EH (cell line): ENCODE data around the gene ACVR1C.

Source experiments
- DNase-seq: peaks from one replicate; pipeline ENCODE4 v3.0.0-alpha.2; 2015; ENCODE audit warnings: low read depth

ACVR1C gene

DNA sequence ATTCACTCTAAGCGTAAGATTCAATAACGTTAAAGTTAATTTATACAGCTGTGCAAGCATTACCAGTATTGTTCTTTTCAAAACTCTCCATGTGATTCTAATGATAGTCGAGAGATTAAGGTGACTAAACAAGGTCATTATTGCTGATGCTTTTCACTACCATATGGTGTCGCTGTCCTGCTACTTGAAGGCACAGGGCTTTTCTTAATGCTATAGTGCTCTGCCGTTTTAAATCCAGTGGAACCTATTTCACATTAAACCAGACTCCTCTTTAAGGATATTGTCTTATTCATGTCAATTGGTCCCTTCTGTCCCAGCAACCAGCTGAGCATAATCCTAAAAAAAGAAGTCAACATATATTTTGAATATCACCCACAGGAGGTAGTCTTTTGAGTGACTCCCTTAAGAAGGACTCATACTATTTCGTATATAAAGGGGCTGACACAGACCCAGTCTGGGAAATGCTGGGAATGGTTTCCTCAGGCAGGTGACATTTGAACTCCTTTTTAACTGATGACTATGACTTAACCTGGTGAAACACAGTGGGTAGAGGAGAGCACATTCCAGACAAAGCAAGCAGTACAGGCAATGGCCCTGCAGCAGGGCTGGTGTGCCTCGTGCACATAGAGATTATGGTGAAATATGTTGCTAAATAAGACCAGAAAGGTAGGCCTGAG lies 130.9 kb downstream of the ACVR1C start:
- peak; percentile 48 for DNase-seq

DNA sequence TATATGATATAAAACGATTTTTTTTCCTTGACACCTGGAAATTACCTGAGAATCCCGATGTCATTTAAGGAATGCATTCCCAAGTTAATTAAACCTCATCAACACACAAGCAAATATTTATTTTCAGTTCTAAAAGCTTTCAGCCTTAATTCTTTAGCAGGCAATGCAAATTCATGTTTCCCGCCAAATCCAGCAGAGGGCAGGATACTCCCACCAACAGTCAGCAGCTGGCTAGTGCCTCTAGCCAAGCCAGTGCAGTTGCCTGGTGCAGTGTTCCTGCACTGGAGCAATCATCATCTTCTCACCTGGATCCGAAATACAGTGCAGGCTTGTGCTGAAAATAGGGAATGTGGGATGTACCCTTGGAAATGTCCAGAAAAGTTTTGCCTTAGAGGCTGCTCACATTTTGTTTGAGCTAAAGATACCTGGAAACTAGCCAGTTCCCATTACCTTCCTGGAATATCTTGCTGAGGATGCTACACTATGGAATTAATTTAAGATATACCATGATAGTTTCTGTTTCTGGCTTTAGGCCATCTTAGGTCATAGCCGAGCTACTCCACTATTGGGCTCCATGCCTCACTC lies 136.4 kb downstream of the ACVR1C start:
- peak; percentile 71 for DNase-seq

DNA sequence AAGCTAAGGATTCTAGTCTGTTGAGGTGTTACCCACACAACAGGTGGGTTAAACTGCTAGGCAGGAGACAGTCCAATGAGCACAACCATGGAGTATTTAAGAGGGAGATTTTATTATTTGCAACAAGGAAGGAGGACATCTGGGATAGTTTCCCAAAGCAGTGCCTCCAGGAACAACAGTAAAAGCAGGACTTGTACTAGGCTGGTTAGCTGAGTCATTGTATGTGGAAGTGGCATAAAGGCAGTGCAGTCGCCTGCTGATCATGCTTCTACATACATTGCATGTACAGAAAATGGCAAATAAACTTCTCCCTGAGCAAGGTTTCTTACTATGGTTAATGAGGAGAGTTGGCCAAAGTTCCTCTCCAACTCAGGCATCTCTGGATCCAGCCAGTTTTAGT lies 138.7 kb downstream of the ACVR1C start:
- DNase-seq = no peak

DNA sequence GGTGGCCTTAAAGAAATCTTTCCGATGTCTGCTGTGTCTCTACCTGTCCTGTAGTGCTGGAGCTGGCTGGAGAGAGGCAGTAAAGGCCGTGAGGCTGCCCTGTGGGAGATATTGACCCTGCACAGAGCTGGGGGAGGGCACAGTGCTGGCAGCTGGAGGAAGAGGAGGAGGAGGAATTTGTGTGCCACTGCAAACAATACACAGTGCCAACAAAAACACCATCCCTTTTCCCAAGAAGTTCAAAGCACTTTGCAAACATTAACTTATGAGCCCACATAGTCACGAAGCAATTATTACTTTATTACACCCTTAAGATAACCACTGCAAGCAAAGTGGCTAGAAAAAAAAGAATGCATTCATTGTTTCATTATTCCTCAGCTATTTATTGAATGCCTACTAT lies 139.8 kb downstream of the ACVR1C start:
- DNase-seq = peak; percentile 20

DNA sequence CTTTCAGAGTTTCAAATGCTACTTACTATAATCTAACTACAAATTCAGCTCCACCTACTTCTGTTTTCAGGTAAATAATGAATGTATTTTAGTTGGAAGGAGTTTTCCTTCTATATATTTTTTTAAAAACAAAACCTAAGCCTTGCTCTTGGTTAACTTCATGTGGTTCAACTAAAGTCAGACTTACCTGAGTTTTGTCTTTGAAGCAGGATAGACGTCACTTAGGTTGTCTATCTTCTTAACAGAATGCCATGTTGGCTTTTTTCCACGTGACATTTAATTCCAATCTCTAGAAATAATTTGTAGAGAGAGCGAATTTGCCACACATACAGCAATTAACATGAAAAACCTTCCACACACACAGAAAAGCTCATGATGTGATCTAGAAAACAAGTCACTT lies 140.9 kb downstream of the ACVR1C start:
- no peak for DNase-seq

DNA sequence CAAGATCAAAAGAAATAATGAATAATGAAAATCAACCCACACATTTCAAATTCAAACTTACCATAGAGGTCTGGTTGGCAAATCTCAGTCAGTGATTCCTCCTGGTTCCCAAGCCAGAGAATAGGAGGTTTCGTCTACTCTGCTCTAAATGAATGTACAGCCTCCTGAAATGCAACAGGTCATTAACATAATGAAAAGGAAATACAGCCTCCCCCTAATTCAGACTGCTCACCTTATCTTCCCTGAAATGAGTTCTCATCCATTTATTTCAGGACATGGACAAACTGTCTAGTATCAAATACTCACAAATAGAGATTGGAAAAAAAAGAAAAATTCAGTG lies 141.4 kb downstream of the ACVR1C start:
- DNase-seq = no peak

DNA sequence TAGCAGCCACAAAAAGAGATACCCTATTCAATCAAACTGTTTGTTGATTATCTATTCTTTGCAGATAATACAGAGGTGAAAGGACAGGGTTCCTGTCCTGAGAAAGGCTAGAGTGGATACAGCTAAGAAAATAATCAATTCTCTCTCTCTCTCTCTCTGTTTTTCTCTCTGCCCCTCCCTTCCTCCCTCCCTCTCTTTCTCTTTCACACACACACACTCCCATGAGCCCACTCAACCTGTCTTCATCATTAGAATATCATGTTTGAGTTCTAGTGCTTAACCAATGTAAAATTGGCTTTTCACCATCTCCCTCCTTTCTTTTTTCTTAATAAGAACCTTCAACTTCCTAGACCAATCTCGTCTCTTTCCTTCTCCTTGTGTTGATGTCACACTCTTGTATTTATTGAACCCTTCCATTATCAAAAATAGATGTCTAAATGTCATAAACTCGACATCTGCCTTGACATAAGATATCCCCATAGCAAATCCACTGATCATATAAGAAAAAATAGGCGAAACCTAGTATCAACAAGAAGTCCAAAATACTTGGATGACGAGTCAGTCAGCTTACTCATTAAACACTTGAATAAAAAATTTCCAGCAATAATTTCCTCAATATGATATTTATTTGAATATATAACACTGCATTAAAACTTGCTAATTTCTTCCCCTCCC lies 141.9 kb downstream of the ACVR1C start:
- peak; percentile 37 for DNase-seq

DNA sequence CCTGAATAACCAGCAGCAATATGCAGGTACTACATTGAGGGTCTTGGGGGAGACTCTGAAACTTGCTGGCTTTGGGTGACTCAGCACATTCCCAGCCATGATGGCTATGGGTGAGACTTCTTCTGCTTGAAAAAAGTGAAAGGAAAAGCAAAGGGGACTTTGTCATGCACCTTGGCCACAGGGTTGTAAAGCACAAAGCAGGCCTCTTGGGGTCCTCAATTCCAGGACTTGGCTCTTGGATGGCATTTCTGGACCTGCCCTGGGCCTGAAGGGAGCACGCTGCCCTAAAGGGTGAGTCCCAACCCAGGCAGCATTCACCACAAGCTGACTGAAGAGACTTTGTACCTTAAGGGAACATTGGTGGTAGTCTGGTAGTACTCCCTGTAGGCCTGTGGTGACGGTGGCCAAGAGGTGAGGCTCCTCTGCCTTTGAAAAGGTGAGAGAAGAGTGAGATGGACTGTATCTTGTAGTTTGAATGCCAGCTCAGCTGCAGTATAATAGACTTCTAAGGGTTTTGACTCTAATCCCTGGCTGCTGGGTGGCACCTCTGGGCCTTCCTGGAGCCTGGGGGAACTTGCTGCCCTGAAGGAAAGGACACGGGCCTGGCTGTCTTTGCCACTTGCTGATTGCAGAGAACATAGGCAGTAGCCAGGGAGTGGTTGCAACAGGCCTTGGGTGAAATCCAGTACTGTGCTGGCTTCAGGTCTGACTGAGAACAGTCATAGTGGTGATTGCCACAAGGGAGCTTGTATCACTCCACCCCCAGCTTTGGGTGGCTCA lies 148.3 kb downstream of the ACVR1C start:
- DNase-seq = peak; percentile 47

DNA sequence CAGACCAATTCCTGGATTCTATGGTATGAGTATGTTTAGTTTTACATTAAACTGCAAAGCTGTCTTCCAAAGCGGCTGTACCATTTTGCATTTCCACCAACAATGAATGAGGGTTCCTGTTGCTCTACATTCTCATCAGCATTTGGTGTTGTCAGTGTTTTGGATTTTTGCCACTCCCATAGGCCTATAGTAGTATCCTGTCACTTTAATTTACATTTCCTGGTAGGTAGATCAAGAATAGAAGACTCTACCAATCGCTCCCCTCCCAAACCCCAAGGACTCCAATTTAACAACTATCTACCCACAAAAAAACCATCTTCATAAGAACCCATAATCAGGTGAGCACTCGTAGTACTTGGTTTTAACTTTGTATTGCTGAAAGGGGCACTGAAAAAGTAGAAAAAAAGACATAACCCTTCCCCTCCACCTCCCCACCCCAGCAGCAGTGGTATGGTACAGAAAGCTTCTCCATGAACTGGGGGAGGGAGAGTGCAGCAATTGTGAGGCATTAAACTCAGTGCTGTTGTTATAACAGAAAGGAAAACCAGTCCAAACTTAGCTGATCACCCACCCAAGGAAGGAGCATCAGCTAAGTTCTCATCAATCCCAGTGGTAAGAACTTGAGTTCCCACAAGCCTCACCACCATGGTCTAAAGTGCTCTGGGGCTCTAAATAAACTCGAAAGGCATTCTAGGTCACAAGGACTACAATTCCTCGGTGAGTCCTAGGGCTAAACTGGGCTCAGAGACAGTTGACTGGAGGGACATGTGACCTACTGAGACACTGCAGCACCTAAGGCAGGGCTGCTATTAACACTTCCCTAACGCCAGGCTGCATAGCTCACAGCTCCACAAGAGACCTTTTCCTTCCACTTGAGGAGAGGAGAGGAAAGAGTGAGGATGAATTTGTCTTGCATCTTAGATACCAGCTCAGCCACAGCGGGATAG lies 149.3 kb downstream of the ACVR1C start:
- DNase-seq = no peak

DNA sequence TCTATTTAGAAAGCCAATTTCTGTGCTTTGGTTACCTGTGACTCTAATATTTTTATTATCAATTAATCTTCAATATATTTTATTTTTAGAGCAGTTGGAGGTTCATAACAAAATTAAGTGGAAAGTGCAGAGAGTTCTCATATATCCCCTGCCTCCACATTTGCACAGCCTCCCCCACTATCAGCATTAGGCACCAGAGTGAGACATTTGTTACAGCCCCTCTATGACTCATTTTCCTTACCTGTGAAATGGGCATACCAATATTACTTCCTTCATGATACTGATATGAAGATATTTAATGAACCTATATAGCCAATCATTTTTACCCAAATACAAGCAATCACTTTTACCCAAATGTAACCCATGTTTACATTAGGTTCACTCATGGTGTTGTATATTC lies 150.7 kb downstream of the ACVR1C start:
- no peak for DNase-seq

DNA sequence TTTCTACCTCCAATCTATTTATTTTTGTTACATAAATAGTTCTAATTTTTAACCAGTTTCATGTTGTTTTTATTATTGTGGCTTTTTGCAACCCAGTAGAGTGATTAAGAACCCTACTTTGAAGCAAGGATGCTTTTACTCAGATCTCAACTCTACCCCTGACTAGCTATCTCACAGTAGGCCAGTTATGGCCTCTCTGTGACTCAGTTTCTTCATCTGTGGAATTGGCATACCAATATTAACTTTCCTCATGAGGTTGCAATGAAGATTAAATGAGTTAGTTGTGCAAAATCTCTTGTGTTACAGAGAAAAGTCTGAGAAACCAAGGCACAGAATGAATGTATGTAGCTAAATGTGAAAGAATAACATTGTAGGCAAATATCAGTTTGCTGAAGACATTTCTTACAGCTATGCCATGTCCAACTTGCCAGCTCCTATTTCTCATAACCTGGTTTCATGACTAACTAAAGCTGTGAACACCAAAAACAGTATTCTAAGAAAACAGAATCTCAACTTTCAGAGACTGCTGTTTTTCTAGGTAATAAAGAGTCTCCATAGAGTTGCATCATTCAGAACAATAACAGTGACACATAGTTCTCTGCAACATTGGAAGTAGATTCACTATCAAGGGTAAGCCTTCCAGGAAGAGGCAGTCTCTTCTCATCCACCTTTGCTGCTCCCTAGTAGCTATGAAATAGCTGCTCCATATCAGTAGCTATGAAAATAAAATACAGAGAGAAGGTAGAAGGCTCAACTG lies 151.5 kb downstream of the ACVR1C start:
- DNase-seq = peak; percentile 31
